Suprapubic skin (tissue), 3 donors: ENCODE data around the gene NCKAP5.

Experiments used
- CTCF ChIP-seq, 2 donors: fragments of 200-600 bp in 1 of 2; fragments of 450-650 bp in 1 of 2; sonication (generic) in 1 of 2; IDR thresholded peaks; one replicate each; pipeline ENCODE4 v1.5.1; 2016 to 2019; ENCODE audit warnings: antibody characterized with exemption in 2 of 2, mild to moderate bottlenecking in 1 of 2, moderate library complexity in 1 of 2
- EP300 ChIP-seq: sonication (generic); formaldehyde crosslinking; IDR thresholded peaks from one replicate; pipeline ENCODE4 v1.6.1; 2017; ENCODE audit warnings: antibody characterized with exemption
- POLR2A ChIP-seq, 2 donors: fragments of 450-650 bp; IDR thresholded peaks; one replicate each; pipeline ENCODE4 v1.6.1; 2017; ENCODE audit warnings: antibody characterized with exemption in 2 of 2, mild to moderate bottlenecking in 2 of 2, moderate library complexity in 2 of 2

- no peak for TF ChIP-seq POLR2A (IDR thresholded peaks at IDR 0.05)
- TF ChIP-seq CTCF (IDR thresholded peaks at IDR 0.05), result no peak
- TF ChIP-seq EP300, result no peak
Measured at GRCh38 chr2:132881546-132881945, 686.7 kb downstream of the NCKAP5 start.
